Measurements from ENCODE around the gene CCDC150.

GRCh38 chr2:196679368-196679767 lies 39.9 kb downstream of the CCDC150 start:
- TF ChIP-seq EZH2 (IDR thresholded peaks at IDR 0.05; ENCODE audit: insufficient read depth, low read length) (no peak), CTCF (IDR thresholded peaks at IDR 0.05; ENCODE audit: insufficient read depth, low read depth, low read length) (no peak)
